Ishikawa (cell line): ENCODE data around the gene NCAPG2.

Experiments used
- CEBPB ChIP-seq: IDR thresholded peaks from 2 replicates; pipeline ENCODE4 v1.6.1; 2012
- CREB1 ChIP-seq: IDR thresholded peaks from 2 replicates; pipeline ENCODE4 v1.6.1; 2012; ENCODE audit warnings: low read depth
- EGR1 ChIP-seq: IDR thresholded peaks from 2 replicates; pipeline ENCODE4 v1.6.1; 2012
- EP300 ChIP-seq: IDR thresholded peaks from 2 replicates; pipeline ENCODE4 v1.6.1; 2012; ENCODE audit warnings: borderline replicate concordance
- FOXM1 ChIP-seq: IDR thresholded peaks from 2 replicates; pipeline ENCODE4 v1.6.1; 2012; ENCODE audit warnings: low read depth, borderline replicate concordance
- MAX ChIP-seq: IDR thresholded peaks from 2 replicates; pipeline ENCODE4 v1.6.1; 2012
- NFIC ChIP-seq: IDR thresholded peaks from 2 replicates; pipeline ENCODE4 v1.6.1; 2012
- RAD21 ChIP-seq: IDR thresholded peaks from 2 replicates; pipeline ENCODE4 v1.6.1; 2012; ENCODE audit warnings: low read depth
- REST ChIP-seq: IDR thresholded peaks from 2 replicates; pipeline ENCODE4 v1.6.1; 2012; ENCODE audit warnings: low read depth, mild to moderate bottlenecking
- TAF1 ChIP-seq: IDR thresholded peaks from 2 replicates; pipeline ENCODE4 v1.6.1; 2012; ENCODE audit warnings: low read depth, mild to moderate bottlenecking
- TCF12 ChIP-seq: IDR thresholded peaks from 2 replicates; pipeline ENCODE4 v1.6.1; 2012; ENCODE audit warnings: low read depth
- TEAD4 ChIP-seq: IDR thresholded peaks from 2 replicates; pipeline ENCODE4 v1.6.1; 2012
- USF1 ChIP-seq: IDR thresholded peaks from 2 replicates; pipeline ENCODE4 v1.6.1; 2012
- YY1 ChIP-seq: IDR thresholded peaks from 2 replicates; pipeline ENCODE4 v1.6.1; 2012; ENCODE audit warnings: low read depth
- ZBTB7A ChIP-seq: IDR thresholded peaks from 2 replicates; pipeline ENCODE4 v1.6.1; 2012; ENCODE audit warnings: low read depth

Gene NCAPG2

GRCh38 chr7:158645842-158646241 is 58.8 kb downstream of the NCAPG2 start:
- TF ChIP-seq YY1 (no peak), CEBPB (no peak), TAF1 (no peak), TCF12 (no peak), EGR1 (no peak), ZBTB7A (no peak), RAD21 (no peak), FOXM1 (no peak), CREB1 (no peak), REST (no peak), USF1 (no peak), EP300 (no peak), TEAD4 (no peak), MAX (no peak), NFIC (no peak)

- TF ChIP-seq TAF1, result no peak
- no peak for TF ChIP-seq EGR1
These were observed 62.5 kb downstream of the NCAPG2 start for GRCh38 chr7:158642149-158642548.

GRCh38 chr7:158638001-158638400 is 66.6 kb downstream of the NCAPG2 start:
- no peak for TF ChIP-seq USF1
- TF ChIP-seq REST, result no peak
- TF ChIP-seq YY1, result no peak

GRCh38 chr7:158633055-158633956 is 71.3 kb downstream of the NCAPG2 start:
- TF ChIP-seq CREB1, result no peak
- TF ChIP-seq USF1, result no peak
- no peak for TF ChIP-seq CEBPB
- no peak for TF ChIP-seq RAD21
- no peak for TF ChIP-seq YY1
- TF ChIP-seq TAF1, result no peak
- TF ChIP-seq MAX, result no peak
- no peak for TF ChIP-seq REST
- no peak for TF ChIP-seq EP300
- TF ChIP-seq FOXM1, result no peak
- TF ChIP-seq ZBTB7A, result no peak
- TF ChIP-seq TCF12, result no peak
- TF ChIP-seq NFIC, result no peak
- no peak for TF ChIP-seq EGR1
- no peak for TF ChIP-seq TEAD4
